Neuronal stem cell (in vitro differentiated cells): ENCODE results near the gene SCIN.

Source experiments
- DNase-seq: peaks from one replicate; pipeline ENCODE4 v3.0.0-alpha.2; 2013; ENCODE audit warnings: low spot score
- H2AFZ ChIP-seq: one replicate; pipeline ENCODE4 v1.6.1; 2013; ENCODE audit warnings: mild to moderate bottlenecking, low read length, inconsistent platforms
- H2AK5ac ChIP-seq: 2 replicates; pipeline ENCODE4 v1.6.1; 2013; ENCODE audit warnings: low read depth, mild to moderate bottlenecking, inconsistent platforms, low read length, moderate library complexity, mixed read lengths
- H2BK120ac ChIP-seq: 2 replicates; pipeline ENCODE4 v1.6.1; 2013; ENCODE audit warnings: low read depth, mild to moderate bottlenecking, inconsistent platforms, low read length, moderate library complexity, mixed read lengths
- H2BK12ac ChIP-seq: one replicate; pipeline ENCODE4 v1.6.1; 2013; ENCODE audit warnings: low read length, inconsistent platforms
- H2BK15ac ChIP-seq: 2 replicates; pipeline ENCODE4 v1.6.1; 2013; ENCODE audit warnings: mild to moderate bottlenecking, low read length, inconsistent platforms, mixed read lengths
- H2BK5ac ChIP-seq: one replicate; pipeline ENCODE4 v1.6.1; 2013; ENCODE audit warnings: inconsistent platforms, mild to moderate bottlenecking, low read length, moderate library complexity
- H3K14ac ChIP-seq: one replicate; pipeline ENCODE4 v1.6.1; 2013; ENCODE audit warnings: low read length, inconsistent platforms
- H3K18ac ChIP-seq: 2 replicates; pipeline ENCODE4 v1.6.1; 2013; ENCODE audit warnings: low read length, inconsistent platforms
- H3K23ac ChIP-seq: 2 replicates; pipeline ENCODE4 v1.6.1; 2013; ENCODE audit warnings: low read depth, mild to moderate bottlenecking, mixed read lengths, low read length, inconsistent platforms; ENCODE audit not compliant: poor library complexity
- H3K27ac ChIP-seq: replicated peaks from 3 replicates; pipeline ENCODE4 v1.5.1; 2013; ENCODE audit warnings: low read length, inconsistent platforms
- H3K27me3 ChIP-seq, 3 experiments: 2 replicates each; pipeline ENCODE4 v1.6.1; 2013; ENCODE audit warnings: low read length in 3 of 3, mild to moderate bottlenecking in 2 of 3, inconsistent platforms in 1 of 3, low read depth in 1 of 3, mixed read lengths in 1 of 3, moderate library complexity in 1 of 3; ENCODE audit not compliant: control insufficient read depth in 3 of 3, insufficient read depth in 3 of 3
- H3K36me3 ChIP-seq, 2 donors: replicated peaks in 1 of 2; 2 replicates each; pipeline ENCODE4 v1.6.1; 2013; ENCODE audit warnings: low read length in 2 of 2; ENCODE audit not compliant: control insufficient read depth in 2 of 2, insufficient read depth in 2 of 2
- H3K4ac ChIP-seq: 2 replicates; pipeline ENCODE4 v1.6.1; 2013; ENCODE audit warnings: inconsistent platforms, mild to moderate bottlenecking, low read length, moderate library complexity
- H3K4me1 ChIP-seq, 2 donors: 1 replicate in 1 of 2; 2 replicates in 1 of 2; pipeline ENCODE4 v1.6.1; 2013; ENCODE audit warnings: low read length in 2 of 2, low read depth in 1 of 2; ENCODE audit not compliant: control insufficient read depth in 2 of 2, insufficient read depth in 1 of 2
- H3K4me2 ChIP-seq: one replicate; pipeline ENCODE4 v1.6.1; 2013; ENCODE audit warnings: mild to moderate bottlenecking, low read length, inconsistent platforms; ENCODE audit not compliant: insufficient read depth, poor library complexity, severe bottlenecking
- H3K4me3 ChIP-seq, 2 donors: 2 replicates each; pipeline ENCODE4 v1.5.1; 2013; ENCODE audit warnings: low read length in 2 of 2, mild to moderate bottlenecking in 2 of 2, inconsistent platforms in 1 of 2, moderate library complexity in 1 of 2
- H3K79me1 ChIP-seq: one replicate; pipeline ENCODE4 v1.6.1; 2013; ENCODE audit warnings: low read depth, mild to moderate bottlenecking, inconsistent platforms, low read length, moderate library complexity
- H3K9ac ChIP-seq: one replicate; pipeline ENCODE4 v1.6.1; 2013; ENCODE audit warnings: mild to moderate bottlenecking, low read depth, low read length, inconsistent platforms; ENCODE audit not compliant: poor library complexity
- H3K9me3 ChIP-seq, 2 donors: replicated peaks in 1 of 2; 2 replicates each; pipeline versions ENCODE3 to v1.6.1; 2013; ENCODE audit warnings: low read length in 2 of 2, mild to moderate bottlenecking in 2 of 2, inconsistent platforms in 1 of 2, low read depth in 1 of 2, mixed read lengths in 1 of 2, moderate library complexity in 1 of 2; ENCODE audit not compliant: control insufficient read depth in 2 of 2, insufficient read depth in 1 of 2
- H4K8ac ChIP-seq: one replicate; pipeline ENCODE4 v1.6.1; 2013; ENCODE audit warnings: low read depth, mild to moderate bottlenecking, inconsistent platforms, low read length, moderate library complexity
- H4K91ac ChIP-seq: one replicate; pipeline ENCODE4 v1.6.1; 2013; ENCODE audit warnings: low read length, low read depth, mild to moderate bottlenecking, inconsistent platforms; ENCODE audit not compliant: poor library complexity
- WGBS, 2 donors: extraction: QIAGEN DNeasy Blood & Tissue Kit; methylation state at CpG; one replicate each; pipeline ENCODE4 v1.1.7; 2013; ENCODE audit warnings: missing lambda C conversion rate in 2 of 2, mixed read lengths in 1 of 2; ENCODE audit not compliant: insufficient read length in 2 of 2, insufficient replicate concordance in 1 of 2; ENCODE audit errors: extremely low coverage in 2 of 2; 5-methylcytosine and 5-hydroxymethylcytosine counted together

SCIN gene

DNA sequence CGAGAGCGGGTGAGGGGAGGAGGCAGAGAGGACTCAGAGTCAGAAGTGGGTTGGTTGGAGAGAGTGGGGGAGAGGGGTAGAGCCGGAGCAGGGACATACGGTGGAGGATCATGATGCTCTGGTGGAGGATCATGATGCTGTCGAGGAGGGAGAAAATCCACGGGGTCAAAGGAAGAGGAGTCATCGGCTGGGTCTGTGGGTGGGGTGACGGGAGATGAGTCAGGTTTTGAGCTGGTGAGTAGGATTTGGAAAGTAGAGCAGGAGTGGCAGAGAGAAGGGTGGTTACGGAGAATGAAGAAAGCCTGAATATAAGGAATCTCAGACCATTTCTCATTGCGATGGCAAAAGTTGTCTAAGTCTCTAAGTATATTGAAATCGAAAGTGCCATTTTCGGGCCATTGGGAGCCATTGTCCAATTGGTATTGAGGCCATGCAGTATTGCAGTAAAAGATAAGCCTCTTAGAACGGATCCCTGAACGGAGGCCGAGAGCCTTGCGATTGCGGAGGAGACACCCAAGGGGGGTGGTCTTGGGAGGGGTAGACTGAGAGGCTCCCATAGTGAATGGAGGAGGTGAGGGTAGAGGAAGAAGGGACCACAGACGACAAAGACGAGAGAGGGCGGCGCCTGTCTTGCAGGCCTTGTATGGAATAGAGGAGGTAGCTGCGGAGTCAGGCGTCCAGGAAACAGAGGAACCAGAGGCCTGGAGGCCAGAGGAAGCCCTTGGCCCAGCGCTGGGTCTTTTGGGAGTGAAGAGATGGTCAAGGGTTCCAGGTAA lies 23.8 kb downstream of the SCIN start:
- no peak overlapping the region for H2AK5ac ChIP-seq
- no peak overlapping the region for H2BK120ac ChIP-seq
- no peak overlapping the region for H3K9ac ChIP-seq
- H2AFZ ChIP-seq: no peak overlapping the region
- H3K18ac ChIP-seq: no peak overlapping the region
- H3K14ac ChIP-seq: peak overlapping the region; percentile 14
- no peak overlapping the region for H3K4me2 ChIP-seq
- H2BK5ac ChIP-seq: no peak overlapping the region
- H3K9me3 ChIP-seq: no peaks in the 10 kb centered on the region
- no peak for DNase-seq
- no peak overlapping the region for H2BK15ac ChIP-seq
- H4K8ac ChIP-seq: no peak overlapping the region
- H3K36me3 ChIP-seq: no peaks in the 10 kb centered on the region
- no peak overlapping the region for H4K91ac ChIP-seq
- no peak overlapping the region for H3K4me3 ChIP-seq
- H3K4me1 ChIP-seq: no peaks in the 10 kb centered on the region
- peaks cover 0 to 10% (median 0%) of the 10 kb centered on the region in 3 experiments for H3K27me3 ChIP-seq
- H3K4ac ChIP-seq: no peak overlapping the region
- no peaks in the 10 kb centered on the region for H3K79me1 ChIP-seq
- H3K27ac ChIP-seq: no peak overlapping the region
- no CpG with 5 or more reads among the region's 24 CpGs for WGBS, 2 donors
- H2BK12ac ChIP-seq: no peak overlapping the region
- no peak overlapping the region for H3K23ac ChIP-seq

- H3K4me3 ChIP-seq: no peak overlapping the region
- H2AFZ ChIP-seq: no peak overlapping the region
- no peak overlapping the region for H2BK12ac ChIP-seq
- no peaks in the 10 kb centered on the region for H3K36me3 ChIP-seq
- whole genome bisulfite sequencing, 2 donors: no CpG with 5 or more reads among the region's 7 CpGs
- no peaks in the 10 kb centered on the region for H3K9me3 ChIP-seq
- no peak overlapping the region for H2BK120ac ChIP-seq
- no peak overlapping the region for H3K27ac ChIP-seq
- H2BK5ac ChIP-seq: no peak overlapping the region
- no peak overlapping the region for H3K4ac ChIP-seq
- no peak overlapping the region for H4K91ac ChIP-seq
- no peak overlapping the region for H3K9ac ChIP-seq
- DNase-seq: no peak
- no peak overlapping the region for H2BK15ac ChIP-seq
- no peak overlapping the region for H2AK5ac ChIP-seq
- no peaks in the 10 kb centered on the region for H3K4me1 ChIP-seq
- H3K4me2 ChIP-seq: no peak overlapping the region
- H3K27me3 ChIP-seq: peaks cover 0 to 10% (median 0%) of the 10 kb centered on the region in 3 experiments
- H3K18ac ChIP-seq: no peak overlapping the region
- H4K8ac ChIP-seq: no peak overlapping the region
- no peaks in the 10 kb centered on the region for H3K79me1 ChIP-seq
- no peak overlapping the region for H3K14ac ChIP-seq
- no peak overlapping the region for H3K23ac ChIP-seq
Measured at GRCh38 chr7:12595148-12595547, 24.6 kb downstream of the SCIN start.

DNA sequence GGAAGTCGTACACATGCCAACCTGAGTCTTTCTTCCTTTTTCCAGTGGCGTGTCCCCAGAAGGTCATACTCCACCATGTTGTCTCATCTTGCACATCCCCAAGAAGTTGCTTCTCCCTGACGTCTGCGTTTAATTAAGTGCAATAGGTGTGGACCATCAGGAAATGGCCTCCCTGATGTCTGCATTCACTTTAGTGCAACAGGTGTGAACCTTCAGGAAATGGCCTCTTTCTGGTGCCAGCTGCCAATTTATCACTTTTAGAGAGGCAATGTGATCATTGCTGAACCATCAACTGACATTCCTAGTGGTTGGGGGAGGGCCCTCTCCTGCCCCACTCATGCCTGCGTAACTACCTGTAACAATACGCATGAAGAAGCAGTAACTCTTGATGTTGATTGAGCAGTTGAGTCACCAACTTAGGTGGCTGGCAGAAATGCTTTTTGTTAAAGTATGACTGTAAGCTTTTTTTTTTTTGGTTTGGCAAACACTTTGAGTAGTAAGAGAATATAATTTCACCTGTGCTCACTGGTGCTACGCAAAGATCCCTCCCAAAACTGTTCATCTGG lies 25.8 kb downstream of the SCIN start:
- no peak for DNase-seq
- Histone ChIP-seq H2AK5ac (no peak overlapping the region), H3K4me2 (no peak overlapping the region), H3K27ac (no peak overlapping the region), H4K8ac (no peak overlapping the region), H3K23ac (no peak overlapping the region), H3K9ac (no peak overlapping the region), H3K9me3 (no peaks in the 10 kb centered on the region), H4K91ac (no peak overlapping the region), H3K14ac (no peak overlapping the region), H3K4me1 (no peaks in the 10 kb centered on the region), H2AFZ (no peak overlapping the region), H3K18ac (no peak overlapping the region), H2BK120ac (no peak overlapping the region), H3K4ac (no peak overlapping the region), H2BK15ac (no peak overlapping the region), H2BK5ac (no peak overlapping the region), H3K36me3 (no peaks in the 10 kb centered on the region), H3K79me1 (no peaks in the 10 kb centered on the region), H3K4me3 (no peak overlapping the region), H2BK12ac (no peak overlapping the region), H3K27me3 (peaks cover 0 to 4% (median 0%) of the 10 kb centered on the region in 3 experiments)
- WGBS, 2 donors: no CpG with 5 or more reads among the region's 7 CpGs

GRCh38 chr7:12601302-12601869 lies 30.9 kb downstream of the SCIN start:
- no peak overlapping the region for H4K8ac ChIP-seq
- no CpG with 5 or more reads among the region's 1 CpG for WGBS, 2 donors
- DNase-seq: no peak
- H2BK15ac ChIP-seq: no peak overlapping the region
- H2BK120ac ChIP-seq: no peak overlapping the region
- no peaks in the 10 kb centered on the region for H3K36me3 ChIP-seq
- peaks cover 0 to 4% (median 0%) of the 10 kb centered on the region in 3 experiments for H3K27me3 ChIP-seq
- no peak overlapping the region for H2BK5ac ChIP-seq
- no peak overlapping the region for H3K14ac ChIP-seq
- no peak overlapping the region for H3K4me2 ChIP-seq
- H4K91ac ChIP-seq: no peak overlapping the region
- no peak overlapping the region for H3K4ac ChIP-seq
- no peak overlapping the region for H3K27ac ChIP-seq
- no peak overlapping the region for H2BK12ac ChIP-seq
- no peak overlapping the region for H3K23ac ChIP-seq
- no peak overlapping the region for H3K9ac ChIP-seq
- no peaks in the 10 kb centered on the region for H3K4me1 ChIP-seq
- H3K18ac ChIP-seq: no peak overlapping the region
- H3K9me3 ChIP-seq: no peaks in the 10 kb centered on the region
- H3K79me1 ChIP-seq: no peaks in the 10 kb centered on the region
- no peak overlapping the region for H2AK5ac ChIP-seq
- no peak overlapping the region for H3K4me3 ChIP-seq
- no peak overlapping the region for H2AFZ ChIP-seq
